Measurements from ENCODE around the gene RFFL.
"Not testable (repeated sequence)": the region's sequence is repeated elsewhere in the genome, so short reads cannot be mapped to it uniquely, and the experiment has no call there.

The RFFL gene, protein sequence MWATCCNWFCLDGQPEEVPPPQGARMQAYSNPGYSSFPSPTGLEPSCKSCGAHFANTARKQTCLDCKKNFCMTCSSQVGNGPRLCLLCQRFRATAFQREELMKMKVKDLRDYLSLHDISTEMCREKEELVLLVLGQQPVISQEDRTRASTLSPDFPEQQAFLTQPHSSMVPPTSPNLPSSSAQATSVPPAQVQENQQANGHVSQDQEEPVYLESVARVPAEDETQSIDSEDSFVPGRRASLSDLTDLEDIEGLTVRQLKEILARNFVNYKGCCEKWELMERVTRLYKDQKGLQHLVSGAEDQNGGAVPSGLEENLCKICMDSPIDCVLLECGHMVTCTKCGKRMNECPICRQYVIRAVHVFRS

DNA sequence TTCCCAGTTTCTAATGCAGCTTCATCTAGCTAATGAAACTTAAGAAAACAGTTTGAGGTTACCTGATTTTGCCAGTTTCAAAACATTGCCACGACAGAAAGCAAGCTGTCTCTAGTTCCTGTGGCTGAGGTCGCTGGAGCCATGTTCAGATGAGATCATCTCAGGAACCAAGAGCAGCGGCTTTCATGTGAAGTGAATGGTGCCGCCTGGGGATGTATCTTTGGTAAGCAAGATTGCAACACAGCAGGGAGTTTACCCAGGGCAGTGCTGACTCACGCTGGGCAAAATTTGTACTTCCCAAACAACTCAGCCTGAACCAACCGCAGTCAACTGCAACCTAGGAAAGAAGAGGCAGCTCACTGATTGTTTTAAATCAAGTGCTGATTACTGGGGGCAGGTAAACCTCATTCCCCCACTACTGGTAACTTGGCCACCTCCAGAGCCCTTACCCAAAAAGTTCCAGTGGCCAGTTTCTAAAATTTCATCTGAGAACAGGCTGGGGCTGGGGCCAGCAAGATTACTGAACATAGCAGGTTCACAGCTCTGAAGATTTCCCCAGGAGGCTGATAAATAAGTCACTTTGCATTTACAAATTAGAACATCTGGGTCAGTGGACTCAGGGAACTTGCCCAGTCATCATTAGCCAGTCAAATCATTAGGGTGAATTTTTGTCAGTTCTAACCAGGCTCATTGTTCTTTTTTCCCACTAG, at the start of gene RFFL:
Gene RFFL (minus strand): TSS at position 194 of the 710 bp plus-strand sequence. CDS start 37,154 bp downstream, outside the sequence.
- FAIRE-seq (peak; percentile 98), DNase-seq (ENCODE audit: extremely low spot score, insufficient read length, low read depth) (no peak)

DNA sequence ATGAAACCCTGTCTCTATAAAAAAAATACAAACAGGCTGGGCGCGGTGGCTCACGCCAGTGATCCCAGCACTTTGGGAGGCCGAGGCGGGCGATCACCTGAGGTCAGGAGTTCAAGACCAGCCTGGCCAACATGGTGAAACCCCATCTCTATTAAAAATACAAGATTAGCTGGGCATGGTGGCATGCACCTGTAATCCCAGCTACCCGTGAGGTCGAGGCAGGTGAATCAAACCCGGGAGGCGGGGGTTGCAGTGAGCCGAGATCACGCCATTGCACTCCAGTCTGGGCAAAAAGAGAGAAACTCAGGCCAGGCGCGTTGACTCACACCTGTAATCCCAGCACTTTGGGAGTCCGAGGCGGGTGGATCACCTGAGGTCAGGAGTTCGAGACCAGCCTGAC, 47.3 kb upstream of the RFFL start:
- not testable (repeated sequence) for FAIRE-seq

DNA sequence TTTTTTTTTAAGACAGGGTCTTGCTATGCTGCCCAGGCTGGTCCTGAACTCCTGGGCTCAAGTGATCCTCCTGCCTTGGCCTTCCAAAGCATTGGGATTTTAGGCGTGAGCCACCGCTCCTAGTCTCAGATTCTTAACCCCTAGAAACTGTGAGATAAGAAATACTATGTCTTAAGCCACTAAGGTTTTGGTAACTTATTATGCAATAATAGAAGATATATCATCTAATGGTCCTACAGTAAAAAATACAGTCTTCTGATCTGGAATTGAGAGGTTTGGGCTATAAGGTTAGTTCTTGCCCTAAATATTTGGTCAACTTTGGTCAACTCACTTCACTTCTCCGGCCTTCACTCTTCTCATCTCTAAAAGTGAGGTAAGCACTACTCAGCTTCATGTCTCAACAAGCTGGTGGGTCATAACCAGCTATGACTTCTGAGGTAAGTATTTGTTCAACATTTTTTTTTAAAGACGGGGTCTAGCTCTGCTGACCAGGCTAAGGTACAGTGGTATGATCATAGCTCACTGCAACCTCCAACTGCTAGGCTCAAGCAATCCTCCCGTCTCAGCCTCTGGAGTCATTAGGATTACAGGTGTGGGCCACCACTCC, 41.4 kb upstream of the RFFL start:
- DNase-seq (ENCODE audit: extremely low spot score, insufficient read length, low read depth) (no peak), FAIRE-seq (no peak)

More for the DNA sequence above, 47.3 kb upstream of the RFFL start:
- not testable (repeated sequence) for DNase-seq (ENCODE audit: extremely low spot score, insufficient read length, low read depth)

DNA sequence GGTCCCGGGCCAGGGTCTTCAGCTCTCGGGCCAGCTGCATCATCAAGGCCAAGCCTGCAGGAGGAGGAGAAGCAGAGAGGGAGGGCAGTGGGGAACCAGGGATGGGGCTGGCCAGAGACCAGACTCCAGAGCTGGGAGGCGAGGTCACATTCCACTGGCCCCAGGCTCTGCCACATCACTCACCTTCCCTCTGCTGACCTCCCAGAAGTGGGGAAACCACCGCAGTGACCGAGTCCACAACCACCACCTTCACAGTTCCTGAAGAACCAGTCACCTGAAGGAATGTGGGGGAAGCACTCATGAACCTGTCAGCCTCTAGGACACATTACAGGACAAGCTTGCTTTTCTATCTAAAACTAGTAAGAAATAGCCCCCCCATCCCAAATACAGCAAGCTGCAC, 39.8 kb upstream of the RFFL start:
- FAIRE-seq (no peak), DNase-seq (ENCODE audit: extremely low spot score, insufficient read length, low read depth) (no peak)

DNA sequence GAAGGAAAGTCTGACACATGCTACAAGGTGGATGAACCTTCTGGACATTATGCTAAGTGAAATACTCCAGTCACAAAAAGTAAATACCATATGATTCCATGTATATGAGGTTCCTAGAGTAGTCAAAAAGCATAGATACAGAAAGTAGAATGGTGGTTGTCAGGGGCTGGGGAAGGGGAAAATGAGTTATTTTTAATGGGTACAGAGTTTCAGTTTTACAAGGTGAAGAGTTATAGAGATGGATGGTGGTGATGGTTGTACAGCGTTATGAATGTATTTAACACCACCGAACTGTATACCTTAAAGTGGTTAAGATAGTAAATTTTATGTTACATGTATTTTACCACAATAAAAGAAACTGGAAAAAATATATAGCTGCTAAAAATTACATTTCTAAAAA, 38.2 kb upstream of the RFFL start:
- FAIRE-seq = no peak
- no peak for DNase-seq (ENCODE audit: extremely low spot score, insufficient read length, low read depth)

DNA sequence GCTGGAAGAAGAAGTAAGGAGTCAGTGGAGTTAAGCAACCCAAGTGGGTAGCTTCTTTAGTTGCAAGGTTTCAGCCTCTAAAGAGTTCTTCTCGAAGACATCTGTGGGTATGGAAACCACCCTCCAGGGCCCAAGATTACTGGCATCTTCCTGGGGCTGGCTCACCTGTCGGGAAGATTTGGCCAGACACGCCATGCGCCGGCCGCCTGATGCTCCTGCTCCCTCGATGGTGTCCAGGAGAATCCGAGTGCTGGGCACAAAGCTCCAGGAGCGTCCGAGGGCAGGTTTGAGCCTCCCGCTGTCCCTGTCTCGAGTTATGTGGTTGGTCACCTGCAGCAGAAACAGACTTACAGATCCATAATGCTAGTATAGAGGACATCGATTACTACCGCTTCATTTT, 37.5 kb upstream of the RFFL start:
- DNase-seq (ENCODE audit: extremely low spot score, insufficient read length, low read depth) (no peak), FAIRE-seq (no peak)

DNA sequence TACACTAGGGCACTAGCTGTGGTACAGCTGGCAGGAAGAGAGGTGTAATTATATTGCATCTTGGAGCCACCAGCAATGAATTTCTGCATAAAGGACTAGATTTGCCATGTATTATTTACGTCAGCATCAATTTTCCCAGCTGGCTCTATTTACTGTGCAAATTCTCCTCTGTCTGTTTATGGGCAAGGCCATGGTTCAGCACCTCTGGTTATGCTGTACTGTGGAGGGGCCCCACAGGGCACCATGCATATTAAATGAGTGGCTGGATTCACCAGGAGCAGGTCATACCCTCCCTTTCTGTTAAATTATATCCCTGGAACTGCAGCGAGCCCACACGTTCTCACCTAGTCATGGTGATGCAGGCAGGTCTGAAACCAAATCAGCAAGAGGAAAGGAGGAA, 36.4 kb upstream of the RFFL start:
- DNase-seq (ENCODE audit: extremely low spot score, insufficient read length, low read depth) (no peak), FAIRE-seq (no peak)

DNA sequence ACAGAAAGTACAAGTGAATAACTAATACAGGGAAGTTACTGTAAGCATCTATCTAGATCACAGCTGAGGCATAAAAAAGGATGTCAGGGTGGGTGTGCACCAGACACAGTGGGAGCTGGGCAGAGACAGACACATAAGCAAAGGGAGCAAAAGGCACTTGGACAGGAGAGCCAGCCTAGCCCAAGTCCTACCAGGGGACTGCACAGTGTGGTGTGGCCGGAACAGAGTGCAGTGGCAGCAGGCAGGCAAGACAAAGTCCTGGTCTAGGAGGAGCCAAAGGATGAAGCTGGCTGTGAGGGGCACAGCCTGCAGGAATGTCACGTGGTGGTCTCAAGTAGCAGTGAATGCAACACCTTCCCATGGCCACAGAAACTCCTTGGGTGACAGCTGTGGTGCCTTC, 34.3 kb upstream of the RFFL start:
- FAIRE-seq (no peak), DNase-seq (ENCODE audit: extremely low spot score, insufficient read length, low read depth) (no peak)

DNA sequence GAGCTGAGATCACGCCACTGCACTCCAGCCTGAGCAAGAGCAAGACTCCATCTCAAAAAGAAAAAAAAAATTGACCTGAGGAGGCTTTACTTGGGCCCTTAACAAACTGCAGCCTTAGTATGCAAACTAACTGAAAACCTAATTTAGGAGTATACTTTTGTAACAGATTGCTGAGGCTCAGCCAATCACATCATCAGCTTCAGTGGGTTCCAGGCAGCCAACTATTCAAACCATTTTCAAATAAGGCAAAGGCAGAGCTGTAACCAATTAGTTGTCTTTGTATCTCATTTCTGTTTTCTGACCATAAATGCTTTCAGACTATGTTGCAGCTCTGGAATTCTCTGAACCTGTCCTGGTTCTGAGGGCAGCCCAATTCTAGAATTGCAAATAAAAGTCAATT, 32.2 kb upstream of the RFFL start:
- FAIRE-seq (no peak), DNase-seq (ENCODE audit: extremely low spot score, insufficient read length, low read depth) (no peak)

DNA sequence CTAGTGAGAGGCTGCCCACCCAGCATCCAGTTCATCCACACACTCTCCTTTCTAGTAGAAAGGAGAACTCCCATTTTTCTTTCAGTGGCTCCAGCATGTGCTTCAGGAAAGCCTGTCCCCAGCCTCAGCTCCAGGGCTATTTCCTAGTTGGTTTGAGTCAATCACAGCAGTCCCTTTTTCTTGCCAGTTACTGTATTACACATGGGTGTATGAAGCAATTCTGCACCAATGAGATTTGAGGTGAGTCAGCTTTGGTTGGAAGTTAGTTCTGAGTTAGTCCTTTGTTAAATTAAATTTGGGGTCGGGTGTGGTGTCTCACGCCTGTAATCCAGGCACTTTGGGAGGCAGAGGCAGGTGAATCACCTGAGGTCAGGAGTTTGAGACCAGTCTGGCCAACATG, 31.4 kb upstream of the RFFL start:
- DNase-seq (ENCODE audit: extremely low spot score, insufficient read length, low read depth) (no peak), FAIRE-seq (no peak)

DNA sequence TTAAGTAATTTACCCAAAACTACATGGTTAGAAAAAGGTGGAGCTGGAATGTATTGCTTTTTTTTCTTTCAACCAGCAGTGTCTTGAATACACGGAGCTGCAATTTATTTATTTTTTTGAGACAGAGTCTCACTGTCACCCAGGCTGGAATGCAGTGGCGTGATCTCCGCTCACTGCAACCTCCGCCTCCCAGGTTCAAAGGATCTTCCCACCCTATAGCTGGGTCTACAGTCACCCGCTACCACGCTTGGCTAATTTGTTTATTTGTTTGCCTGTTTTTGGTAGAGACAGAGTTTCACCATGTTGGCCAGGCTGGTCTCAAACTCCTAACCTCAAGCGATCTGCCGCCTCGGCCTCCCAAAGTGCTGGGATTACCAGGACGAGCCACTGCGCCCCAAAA, 27.2 kb upstream of the RFFL start:
- FAIRE-seq; DNase-seq (ENCODE audit: extremely low spot score, insufficient read length, low read depth): not testable (repeated sequence)

DNA sequence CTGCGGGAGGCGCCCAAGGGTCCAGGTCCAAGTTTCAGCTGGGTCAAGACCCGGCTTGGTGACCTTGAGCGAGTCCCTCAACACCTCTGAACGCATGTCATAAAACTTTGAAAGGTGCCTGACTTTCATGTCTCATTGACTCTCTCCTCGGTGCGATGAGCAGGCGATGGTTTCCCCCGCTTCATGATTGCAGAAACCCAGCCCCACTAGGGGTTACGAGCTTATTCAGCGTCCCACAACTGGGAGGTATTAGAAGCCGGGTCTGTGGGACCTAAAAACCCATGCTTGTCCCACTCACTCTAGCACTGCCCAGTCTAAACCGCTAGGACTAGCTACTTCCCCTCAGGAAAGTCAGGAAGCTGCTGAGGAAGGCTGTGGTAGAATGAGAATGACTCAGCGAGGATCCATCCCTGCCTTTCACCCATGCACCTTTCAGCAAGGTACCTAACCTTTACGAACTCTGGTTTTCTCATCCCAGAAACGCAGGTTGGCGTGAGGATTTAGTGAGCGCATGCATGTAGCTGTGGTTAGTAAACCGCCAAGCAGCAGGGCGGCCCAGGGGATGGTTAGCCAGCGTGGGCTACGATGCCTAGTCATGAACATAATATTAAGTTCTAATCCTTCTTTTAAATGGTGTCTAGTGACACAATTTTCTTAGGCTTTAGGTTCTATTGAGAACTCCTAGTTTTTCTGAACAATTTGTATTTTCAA, 26.2 kb upstream of the RFFL start:
- FAIRE-seq (no peak), DNase-seq (ENCODE audit: extremely low spot score, insufficient read length, low read depth) (no peak)

DNA sequence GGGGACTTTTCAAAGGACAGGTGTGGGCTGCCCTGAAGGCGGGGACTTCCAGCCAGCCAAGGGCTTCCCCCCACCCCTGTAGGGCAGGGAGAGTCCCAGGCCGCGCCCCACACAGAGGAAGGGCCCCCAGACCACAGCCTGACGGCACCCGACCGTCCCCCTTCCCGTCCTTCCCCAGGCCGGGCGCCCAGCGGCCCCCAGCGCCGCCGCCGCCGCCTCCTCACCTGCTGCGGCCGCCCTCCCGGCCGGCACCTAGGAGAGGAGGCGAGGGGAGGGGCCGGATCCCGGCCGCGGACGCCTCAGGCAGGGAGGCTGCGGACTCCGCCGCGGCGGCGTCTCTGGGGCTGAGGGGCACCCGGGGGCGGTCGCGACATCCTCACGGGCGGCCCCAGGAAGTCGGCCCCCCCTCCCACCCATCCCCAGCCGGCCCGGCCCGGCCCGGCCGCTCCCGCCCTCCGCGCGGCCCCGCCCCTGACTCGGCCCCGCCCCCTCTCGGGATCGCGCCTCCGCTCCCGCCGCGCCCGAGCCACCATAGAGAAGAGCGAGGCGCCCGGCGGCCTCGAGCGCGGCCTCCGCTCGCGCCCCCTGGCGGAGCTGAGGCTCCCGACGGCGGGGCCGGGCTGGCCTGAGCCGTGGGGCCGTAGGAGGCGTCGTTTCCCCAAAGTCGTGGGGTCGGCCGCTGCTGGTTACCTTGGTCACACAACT, 25.5 kb upstream of the RFFL start:
- peak; percentile 74 for DNase-seq (ENCODE audit: extremely low spot score, insufficient read length, low read depth)

DNA sequence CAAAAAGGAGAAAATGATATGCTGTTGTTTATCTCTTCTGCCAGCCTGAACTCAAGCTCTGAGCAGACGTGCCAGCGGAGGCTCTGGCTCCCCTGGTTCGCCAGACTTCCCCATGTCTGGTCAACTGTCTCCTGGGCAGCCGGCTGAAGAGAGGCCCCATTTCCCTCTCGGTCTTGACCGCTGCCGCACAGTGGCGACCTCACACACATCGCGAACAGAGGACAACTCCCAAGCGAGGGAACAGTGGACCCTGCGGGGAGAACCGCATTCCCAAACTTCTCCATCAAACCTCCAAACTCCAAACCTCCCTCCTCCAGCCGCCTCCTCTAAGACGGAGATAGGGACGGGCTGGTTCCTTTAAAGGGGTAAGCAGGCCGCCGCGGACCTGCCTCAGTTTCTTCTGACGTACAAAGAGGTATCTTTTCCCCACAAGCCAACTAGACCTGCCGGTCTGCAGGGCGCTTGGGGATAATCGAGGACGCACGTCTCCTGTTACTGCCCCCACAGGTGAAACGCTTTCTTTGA, 24.9 kb upstream of the RFFL start:
- DNase-seq (ENCODE audit: extremely low spot score, insufficient read length, low read depth) (no peak), FAIRE-seq (peak; percentile 92)

More for the DNA sequence above, 25.5 kb upstream of the RFFL start:
- FAIRE-seq = no peak

DNA sequence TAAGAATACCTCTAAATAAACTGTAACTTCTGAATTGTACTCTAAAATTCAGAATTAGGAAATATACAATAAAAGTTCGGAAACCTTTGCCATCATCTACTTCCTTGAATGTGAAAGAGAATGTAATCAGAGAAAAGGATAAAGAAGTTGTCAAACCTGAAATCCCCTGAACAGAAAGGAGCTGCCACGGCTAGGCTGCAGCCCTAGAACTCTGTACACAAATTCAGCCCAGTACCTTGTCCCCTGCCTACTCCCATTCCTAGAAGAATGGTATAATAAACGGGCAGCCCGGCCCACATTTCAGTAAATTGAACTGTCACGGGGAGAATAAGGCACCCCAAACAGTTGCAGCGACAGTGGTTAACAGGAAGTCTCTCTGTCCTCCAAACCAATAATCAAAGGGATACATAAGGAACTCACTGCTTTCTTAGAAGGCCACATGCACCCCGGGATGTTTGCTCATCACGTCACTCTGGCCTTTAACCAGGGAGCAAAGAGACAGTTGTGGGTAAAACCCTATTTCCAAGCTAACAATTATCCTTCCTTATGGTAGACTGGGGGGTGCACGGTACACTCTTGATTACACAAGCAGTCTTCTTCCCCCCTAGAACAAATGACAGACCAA, 24.3 kb upstream of the RFFL start:
- no peak for FAIRE-seq
- DNase-seq (ENCODE audit: extremely low spot score, insufficient read length, low read depth) = no peak

DNA sequence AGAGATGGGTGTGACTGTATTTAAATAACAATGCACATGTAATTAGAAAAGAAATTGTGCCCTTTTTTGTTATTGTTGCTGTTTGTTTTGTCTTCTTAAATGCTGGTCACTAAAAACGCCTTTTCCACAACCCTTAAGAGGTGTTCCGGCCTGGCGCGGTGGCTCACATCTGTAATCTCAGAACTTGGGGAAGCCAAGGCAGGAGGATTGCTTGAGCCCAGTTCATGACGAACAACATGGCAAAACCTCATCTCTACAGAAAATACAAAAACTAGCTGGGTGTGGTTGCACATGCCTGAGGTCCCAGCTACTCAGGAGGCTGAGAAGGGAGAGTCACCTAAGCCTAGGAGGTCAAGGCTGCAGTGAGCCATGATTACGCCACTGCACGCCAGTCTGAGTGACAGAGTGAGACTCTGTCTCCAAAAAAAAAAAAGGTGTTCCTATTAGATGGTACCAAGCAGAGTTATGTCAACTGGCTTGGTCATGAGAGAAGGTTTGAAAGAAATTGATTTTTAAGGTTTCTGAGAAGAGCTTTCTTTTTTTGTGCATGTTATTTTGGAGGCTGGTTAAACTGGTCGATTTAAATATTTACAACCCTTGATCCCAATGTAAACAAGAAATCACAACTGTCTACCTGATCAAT, 23.5 kb upstream of the RFFL start:
- FAIRE-seq = no peak

DNA sequence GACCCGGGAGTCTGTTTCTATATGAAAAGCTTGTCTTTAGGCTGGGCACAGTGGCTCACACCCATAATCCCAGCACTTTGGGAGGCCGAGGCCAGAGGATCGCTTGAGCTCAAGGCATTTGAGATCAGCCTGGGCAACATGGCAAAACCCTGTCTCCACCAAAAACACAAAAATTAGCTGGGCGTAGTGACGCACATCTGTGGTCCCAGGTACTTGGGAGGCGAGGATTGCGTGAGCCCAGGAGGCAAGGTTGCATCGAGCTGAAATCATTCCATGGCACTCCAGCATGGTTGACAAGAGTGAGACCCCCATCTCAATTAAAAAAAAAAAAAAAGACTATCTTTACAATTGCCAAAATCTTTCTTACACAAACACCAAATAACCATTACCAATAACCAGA, 22.7 kb upstream of the RFFL start:
- DNase-seq (ENCODE audit: extremely low spot score, insufficient read length, low read depth) (no peak), FAIRE-seq (no peak)

More for the DNA sequence above, 23.5 kb upstream of the RFFL start:
- DNase-seq (ENCODE audit: extremely low spot score, insufficient read length, low read depth) = no peak

DNA sequence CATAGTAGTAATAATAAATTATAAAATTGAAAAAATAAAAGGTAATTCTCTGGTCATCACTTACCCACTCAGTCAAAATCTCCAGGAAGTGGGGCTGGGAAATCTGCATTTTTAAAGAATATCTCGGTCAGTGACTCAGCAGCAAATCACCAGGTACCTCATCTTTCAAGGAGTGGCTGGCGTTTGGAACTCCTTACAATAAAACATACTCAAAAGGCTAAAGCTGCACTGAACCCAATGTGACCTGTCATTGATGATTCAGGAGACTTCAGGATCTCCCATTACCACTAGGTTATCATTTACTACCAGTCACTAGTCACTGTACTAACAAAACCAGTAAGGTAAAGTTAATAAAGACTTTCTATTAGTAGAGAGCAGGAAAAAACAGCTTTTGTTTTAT, 21.5 kb upstream of the RFFL start:
- DNase-seq (ENCODE audit: extremely low spot score, insufficient read length, low read depth) (no peak), FAIRE-seq (no peak)

DNA sequence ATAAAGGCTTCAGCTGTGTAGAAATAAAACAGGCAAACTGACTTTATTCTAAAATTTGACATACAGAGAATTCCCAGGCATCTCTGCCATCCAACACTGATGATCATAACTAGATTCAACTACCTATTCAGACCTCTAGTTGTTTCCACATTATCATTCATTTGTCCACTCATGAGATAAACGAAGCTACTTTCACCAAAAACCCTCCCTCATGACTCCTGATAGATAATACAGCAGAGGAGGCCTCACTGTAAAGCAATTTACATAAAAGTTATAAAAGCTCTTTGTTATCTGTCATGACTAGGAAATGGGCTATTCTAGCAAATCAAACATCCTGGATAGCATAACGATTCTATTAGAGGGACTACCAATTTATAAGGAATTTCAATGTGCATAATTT, 19.6 kb upstream of the RFFL start:
- DNase-seq (ENCODE audit: extremely low spot score, insufficient read length, low read depth) = no peak
- no peak for FAIRE-seq

All from GM18507 (cell line).